ENCODE measurements around the gene GPRC5A.

The GPRC5A gene

DNA sequence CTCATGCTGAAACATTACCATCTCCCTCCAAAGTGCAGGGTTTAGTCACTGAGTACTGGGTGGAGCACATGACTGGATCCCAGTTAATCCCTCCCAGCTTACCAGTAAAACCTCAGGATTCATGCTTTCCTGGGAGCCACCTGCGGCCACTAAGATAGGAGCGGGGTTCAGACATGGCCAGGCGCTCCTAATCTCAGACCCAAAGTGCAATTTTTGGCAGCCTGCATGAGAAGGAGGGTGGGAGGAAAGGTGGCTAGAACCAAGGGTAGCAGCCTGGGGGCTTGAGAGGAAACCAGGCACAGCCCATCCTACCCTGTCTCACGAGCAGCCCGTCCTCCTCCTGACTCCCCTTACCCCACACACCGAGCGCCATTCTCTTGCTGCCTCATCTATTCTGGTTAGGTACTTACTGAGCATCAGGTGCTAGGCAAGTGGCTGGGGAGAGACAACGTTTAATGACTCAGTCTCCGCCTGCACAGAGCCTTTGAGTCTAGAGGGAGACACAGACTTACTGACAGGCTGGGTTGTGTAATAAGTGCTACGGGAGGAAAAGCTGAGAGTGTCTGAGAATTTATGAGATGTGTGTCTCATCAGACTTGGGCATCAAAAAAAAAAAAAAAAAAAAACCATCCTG is 9.9 kb downstream of the GPRC5A start:
- no peak for DNase-seq (ENCODE audit: low read depth)
- no peak overlapping the region for H3K4me3 ChIP-seq (ENCODE audit: low read depth, low read length)
- TF ChIP-seq, protein P1, sequence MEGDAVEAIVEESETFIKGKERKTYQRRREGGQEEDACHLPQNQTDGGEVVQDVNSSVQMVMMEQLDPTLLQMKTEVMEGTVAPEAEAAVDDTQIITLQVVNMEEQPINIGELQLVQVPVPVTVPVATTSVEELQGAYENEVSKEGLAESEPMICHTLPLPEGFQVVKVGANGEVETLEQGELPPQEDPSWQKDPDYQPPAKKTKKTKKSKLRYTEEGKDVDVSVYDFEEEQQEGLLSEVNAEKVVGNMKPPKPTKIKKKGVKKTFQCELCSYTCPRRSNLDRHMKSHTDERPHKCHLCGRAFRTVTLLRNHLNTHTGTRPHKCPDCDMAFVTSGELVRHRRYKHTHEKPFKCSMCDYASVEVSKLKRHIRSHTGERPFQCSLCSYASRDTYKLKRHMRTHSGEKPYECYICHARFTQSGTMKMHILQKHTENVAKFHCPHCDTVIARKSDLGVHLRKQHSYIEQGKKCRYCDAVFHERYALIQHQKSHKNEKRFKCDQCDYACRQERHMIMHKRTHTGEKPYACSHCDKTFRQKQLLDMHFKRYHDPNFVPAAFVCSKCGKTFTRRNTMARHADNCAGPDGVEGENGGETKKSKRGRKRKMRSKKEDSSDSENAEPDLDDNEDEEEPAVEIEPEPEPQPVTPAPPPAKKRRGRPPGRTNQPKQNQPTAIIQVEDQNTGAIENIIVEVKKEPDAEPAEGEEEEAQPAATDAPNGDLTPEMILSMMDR (IDR thresholded peaks at IDR 0.05; ENCODE audit: insufficient read depth, low read depth, low read length, missing control alignments) = no peak

DNA sequence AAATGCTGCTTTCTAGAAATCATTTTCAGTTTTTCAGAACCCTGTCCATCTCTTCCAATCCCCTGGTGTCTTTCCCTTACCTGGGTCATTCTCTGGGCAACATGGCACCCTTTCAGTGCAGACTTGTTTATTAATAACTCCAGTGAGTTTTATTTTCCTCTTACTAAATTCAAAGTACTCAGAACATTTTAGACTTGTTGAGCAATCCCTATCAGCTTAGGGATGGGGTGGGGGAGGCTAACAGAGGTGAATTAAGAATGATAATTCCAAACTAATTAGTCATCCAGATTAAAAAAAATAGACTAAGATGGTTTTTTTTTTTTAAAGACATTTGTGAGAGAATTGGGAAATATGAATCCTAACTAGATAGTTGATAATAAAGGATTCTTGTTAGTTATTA is 10.7 kb downstream of the GPRC5A start:
- no peak overlapping the region for H3K4me3 ChIP-seq (ENCODE audit: low read depth, low read length)
- TF ChIP-seq, protein P1 (IDR thresholded peaks at IDR 0.05; ENCODE audit: insufficient read depth, low read depth, low read length, missing control alignments) = no peak
- no peak for DNase-seq (ENCODE audit: low read depth)

DNA sequence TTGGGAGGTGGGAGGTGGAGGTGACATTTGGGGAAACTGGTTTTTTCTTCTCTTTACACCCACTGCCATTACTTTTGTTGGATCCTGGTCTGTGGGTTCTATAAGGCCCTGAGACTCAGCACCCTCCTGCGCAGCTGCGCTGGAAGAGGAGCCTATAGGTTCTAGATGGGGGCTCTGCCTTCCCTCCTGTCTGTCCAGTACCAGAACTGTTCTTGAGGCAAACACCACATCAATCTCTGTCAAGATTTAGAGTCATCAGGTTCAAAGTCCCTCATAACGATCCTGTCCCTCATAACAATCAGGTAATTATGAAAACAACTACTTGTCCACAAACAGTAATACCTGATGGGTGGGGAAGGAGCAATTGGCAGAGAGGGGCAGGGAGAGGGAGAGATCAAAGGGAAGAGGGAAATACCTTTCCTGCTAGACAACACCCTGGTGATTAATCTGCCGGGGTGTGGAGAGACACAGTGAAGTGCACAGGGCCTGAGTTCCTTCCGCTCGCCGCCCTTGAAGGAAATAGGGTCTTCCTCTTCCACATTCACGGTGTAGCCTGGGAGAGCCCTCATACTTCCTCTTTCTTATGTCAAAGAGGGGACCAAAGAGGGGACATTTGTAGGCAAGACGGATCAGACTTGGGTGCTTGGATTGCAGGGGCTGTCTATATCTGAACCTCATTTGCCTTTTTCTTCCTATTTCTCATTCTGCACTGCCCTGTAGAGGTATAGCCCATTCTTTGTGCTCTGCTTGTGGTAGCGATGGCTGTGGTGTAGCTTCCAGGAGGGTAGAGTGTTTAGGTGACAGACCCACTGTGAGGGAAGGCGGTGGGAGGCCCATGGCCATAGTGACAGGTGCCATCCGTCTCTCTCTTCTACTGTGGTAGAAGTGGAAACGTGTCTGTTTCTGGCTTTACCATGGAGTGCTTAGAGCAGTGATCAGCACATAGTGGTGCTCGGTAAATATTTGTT is 12.6 kb downstream of the GPRC5A start:
- no peak overlapping the region for H3K4me3 ChIP-seq (ENCODE audit: low read depth, low read length)
- TF ChIP-seq, protein P1 (IDR thresholded peaks at IDR 0.05; ENCODE audit: insufficient read depth, low read depth, low read length, missing control alignments) = no peak
- no peak for DNase-seq (ENCODE audit: low read depth)

DNA sequence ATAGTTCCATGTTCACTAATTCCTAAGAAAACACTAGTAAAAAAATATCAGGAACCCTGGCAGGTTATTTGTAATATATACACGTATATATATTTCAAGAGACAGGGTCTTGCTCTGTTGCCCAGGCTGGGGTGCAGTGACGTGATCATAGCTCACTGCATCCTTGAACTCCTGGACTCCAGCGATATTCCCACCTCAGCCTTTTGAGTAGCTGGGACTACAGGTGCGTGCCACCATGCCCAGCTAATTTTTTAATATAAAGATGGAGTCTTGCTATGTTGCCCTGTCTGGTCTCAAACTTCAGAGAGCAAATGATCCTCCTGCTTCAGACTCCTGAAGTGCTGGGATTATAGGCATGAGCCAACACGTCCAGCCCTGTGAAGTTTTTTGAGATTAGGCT is 16.2 kb downstream of the GPRC5A start:
- TF ChIP-seq, protein P1 (IDR thresholded peaks at IDR 0.05; ENCODE audit: insufficient read depth, low read depth, low read length, missing control alignments) = no peak
- no peak for DNase-seq (ENCODE audit: low read depth)

DNA sequence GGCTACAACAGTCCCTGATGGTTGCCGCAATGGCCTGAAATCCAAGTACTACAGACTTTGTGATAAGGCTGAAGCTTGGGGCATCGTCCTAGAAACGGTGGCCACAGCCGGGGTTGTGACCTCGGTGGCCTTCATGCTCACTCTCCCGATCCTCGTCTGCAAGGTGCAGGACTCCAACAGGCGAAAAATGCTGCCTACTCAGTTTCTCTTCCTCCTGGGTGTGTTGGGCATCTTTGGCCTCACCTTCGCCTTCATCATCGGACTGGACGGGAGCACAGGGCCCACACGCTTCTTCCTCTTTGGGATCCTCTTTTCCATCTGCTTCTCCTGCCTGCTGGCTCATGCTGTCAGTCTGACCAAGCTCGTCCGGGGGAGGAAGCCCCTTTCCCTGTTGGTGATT is 16.9 kb downstream of the GPRC5A start:
- TF ChIP-seq, protein P1 (IDR thresholded peaks at IDR 0.05; ENCODE audit: insufficient read depth, low read depth, low read length, missing control alignments) = no peak
- DNase-seq (ENCODE audit: low read depth) = no peak
- no peak overlapping the region for H3K4me3 ChIP-seq (ENCODE audit: low read depth, low read length)

More for the DNA sequence above, 16.2 kb downstream of the GPRC5A start:
- no peak overlapping the region for H3K4me3 ChIP-seq (ENCODE audit: low read depth, low read length)

DNA sequence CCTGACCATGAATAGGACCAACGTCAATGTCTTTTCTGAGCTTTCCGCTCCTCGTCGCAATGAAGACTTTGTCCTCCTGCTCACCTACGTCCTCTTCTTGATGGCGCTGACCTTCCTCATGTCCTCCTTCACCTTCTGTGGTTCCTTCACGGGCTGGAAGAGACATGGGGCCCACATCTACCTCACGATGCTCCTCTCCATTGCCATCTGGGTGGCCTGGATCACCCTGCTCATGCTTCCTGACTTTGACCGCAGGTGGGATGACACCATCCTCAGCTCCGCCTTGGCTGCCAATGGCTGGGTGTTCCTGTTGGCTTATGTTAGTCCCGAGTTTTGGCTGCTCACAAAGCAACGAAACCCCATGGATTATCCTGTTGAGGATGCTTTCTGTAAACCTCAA is 17.3 kb downstream of the GPRC5A start:
- no peak for DNase-seq (ENCODE audit: low read depth)
- H3K4me3 ChIP-seq (ENCODE audit: low read depth, low read length) = no peak overlapping the region

More for the DNA sequence above, 17.3 kb downstream of the GPRC5A start:
- TF ChIP-seq, protein P1 (IDR thresholded peaks at IDR 0.05; ENCODE audit: insufficient read depth, low read depth, low read length, missing control alignments) = no peak

Measured in GM12865 (cell line).